ENCODE measurements around the gene ARPP19. TPM values are rescaled to one million over a fixed set of nuclear protein-coding genes. Genes with fewer than 3 reads are reported as not detected.

The ARPP19 gene
- total and polyA plus RNA-seq, 7 donors, result 134 to 374 (median 256) TPM

GRCh38 chr15:52505151-52505550, 63.7 kb downstream of the ARPP19 start:
- no peaks in the 10 kb centered on the region for H3K27me3 ChIP-seq (ENCODE audit: insufficient read depth in 3 of 3, low read length in 2 of 3)
- no peak overlapping the region for H3K27ac ChIP-seq
- DNase-seq (peak; percentile 38 to 66), ATAC-seq (peak in 3 of 4 donors; percentile 32 to 65 (median 51))
- H3K4me1 ChIP-seq, result peaks cover 29% of the 10 kb centered on the region
- intact Hi-C loops (cut with DNase I), result no loop called here
- H3K36me3 ChIP-seq (ENCODE audit: insufficient read depth in 1 of 2, low read depth in 1 of 2), result no peaks in the 10 kb centered on the region
- H3K4me3 ChIP-seq, result no peak overlapping the region
- no peaks in the 10 kb centered on the region for H3K9me3 ChIP-seq
- 83 to 86% (median 85%) methylated on average over 6 of the region's 6 CpGs for WGBS, 3 donors
- TF ChIP-seq, protein P1, sequence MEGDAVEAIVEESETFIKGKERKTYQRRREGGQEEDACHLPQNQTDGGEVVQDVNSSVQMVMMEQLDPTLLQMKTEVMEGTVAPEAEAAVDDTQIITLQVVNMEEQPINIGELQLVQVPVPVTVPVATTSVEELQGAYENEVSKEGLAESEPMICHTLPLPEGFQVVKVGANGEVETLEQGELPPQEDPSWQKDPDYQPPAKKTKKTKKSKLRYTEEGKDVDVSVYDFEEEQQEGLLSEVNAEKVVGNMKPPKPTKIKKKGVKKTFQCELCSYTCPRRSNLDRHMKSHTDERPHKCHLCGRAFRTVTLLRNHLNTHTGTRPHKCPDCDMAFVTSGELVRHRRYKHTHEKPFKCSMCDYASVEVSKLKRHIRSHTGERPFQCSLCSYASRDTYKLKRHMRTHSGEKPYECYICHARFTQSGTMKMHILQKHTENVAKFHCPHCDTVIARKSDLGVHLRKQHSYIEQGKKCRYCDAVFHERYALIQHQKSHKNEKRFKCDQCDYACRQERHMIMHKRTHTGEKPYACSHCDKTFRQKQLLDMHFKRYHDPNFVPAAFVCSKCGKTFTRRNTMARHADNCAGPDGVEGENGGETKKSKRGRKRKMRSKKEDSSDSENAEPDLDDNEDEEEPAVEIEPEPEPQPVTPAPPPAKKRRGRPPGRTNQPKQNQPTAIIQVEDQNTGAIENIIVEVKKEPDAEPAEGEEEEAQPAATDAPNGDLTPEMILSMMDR (IDR thresholded peaks at IDR 0.05), result no peak

GRCh38 chr15:52503788-52504496, 64.9 kb downstream of the ARPP19 start:
- 81 to 94% (median 90%) methylated on average over 5 of the region's 5 CpGs for WGBS, 3 donors
- Histone ChIP-seq H3K36me3 (ENCODE audit: insufficient read depth in 1 of 2, low read depth in 1 of 2) (no peaks in the 10 kb centered on the region), H3K4me1 (peaks cover 17% of the 10 kb centered on the region), H3K9me3 (no peaks in the 10 kb centered on the region), H3K4me3 (no peak overlapping the region), H3K27me3 (ENCODE audit: insufficient read depth in 3 of 3, low read length in 2 of 3) (no peaks in the 10 kb centered on the region), H3K27ac (no peak overlapping the region)
- intact Hi-C loops (cut with DNase I), result no loop called here
- TF ChIP-seq, protein P1 (IDR thresholded peaks at IDR 0.05), result no peak
- ATAC-seq, result peak in 1 of 4 donors; percentile 44
- DNase-seq, result no peak

DNA sequence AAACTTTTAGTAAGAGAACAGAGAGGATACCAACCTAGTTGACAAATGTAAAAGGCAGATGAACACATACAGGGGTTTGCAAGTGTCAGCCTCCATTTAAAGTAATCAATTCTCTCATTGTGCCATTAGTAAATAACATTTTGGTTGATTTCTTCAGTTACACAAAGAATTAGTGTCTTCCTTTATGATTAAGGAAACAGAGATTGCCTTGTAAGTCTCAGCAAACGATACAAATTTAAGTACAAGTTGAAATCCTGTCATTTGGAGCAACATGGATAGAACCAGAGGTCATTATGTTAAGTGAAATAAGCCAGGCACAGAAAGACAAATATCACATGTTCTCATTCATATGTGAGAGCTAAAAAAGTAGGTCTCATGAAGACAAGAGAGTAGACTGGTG, 66.2 kb downstream of the ARPP19 start:
- ATAC-seq, result no peak
- intact Hi-C loops (cut with DNase I), result no loop called here
- H3K36me3 ChIP-seq (ENCODE audit: insufficient read depth in 1 of 2, low read depth in 1 of 2), result no peaks in the 10 kb centered on the region
- no peaks in the 10 kb centered on the region for H3K27me3 ChIP-seq (ENCODE audit: insufficient read depth in 3 of 3, low read length in 2 of 3)
- no peaks in the 10 kb centered on the region for H3K9me3 ChIP-seq
- no peak for DNase-seq
- H3K4me3 ChIP-seq, result no peak overlapping the region
- TF ChIP-seq, protein P1 (IDR thresholded peaks at IDR 0.05), result no peak
- 85 to 92% (median 86%) methylated on average over 1 of the region's 1 CpG for WGBS, 3 donors
- peaks cover 6% of the 10 kb centered on the region for H3K4me1 ChIP-seq
- H3K27ac ChIP-seq, result no peak overlapping the region

DNA sequence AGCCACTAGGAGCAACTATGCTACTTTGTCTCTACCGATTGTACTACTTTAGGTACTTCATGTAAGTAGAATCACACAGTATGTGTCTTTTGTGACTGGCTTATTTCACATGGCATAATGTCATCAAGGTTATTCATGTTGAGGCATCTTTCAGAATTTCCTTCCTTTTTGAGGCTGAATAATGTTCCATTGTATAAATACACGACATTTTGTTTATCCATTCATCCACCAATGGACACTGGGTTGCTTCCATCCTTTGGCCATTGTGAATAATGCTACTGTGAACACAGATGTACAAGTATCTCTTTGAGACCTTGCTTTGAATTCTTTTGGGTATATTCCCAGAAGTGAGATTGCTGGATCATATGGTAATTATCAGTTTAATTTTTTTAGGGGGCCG, 69.3 kb downstream of the ARPP19 start:
- H3K27ac ChIP-seq, result no peak overlapping the region
- H3K36me3 ChIP-seq (ENCODE audit: insufficient read depth in 1 of 2, low read depth in 1 of 2), result no peaks in the 10 kb centered on the region
- TF ChIP-seq, protein P1 (IDR thresholded peaks at IDR 0.05), result no peak
- intact Hi-C loops (cut with DNase I), result no loop called here
- H3K4me1 ChIP-seq, result peaks cover 14% of the 10 kb centered on the region
- no peak for DNase-seq
- H3K27me3 ChIP-seq (ENCODE audit: insufficient read depth in 3 of 3, low read length in 2 of 3), result no peaks in the 10 kb centered on the region
- ATAC-seq, result no peak
- H3K9me3 ChIP-seq, result no peaks in the 10 kb centered on the region
- H3K4me3 ChIP-seq, result no peak overlapping the region
- WGBS, 3 donors, result 84 to 90% (median 85%) methylated on average over 3 of the region's 3 CpGs

GRCh38 chr15:52498706-52499105, 70.1 kb downstream of the ARPP19 start:
- intact Hi-C loops (cut with DNase I), result no loop called here
- ATAC-seq (no peak), DNase-seq (no peak)
- TF ChIP-seq, protein P1 (IDR thresholded peaks at IDR 0.05), result no peak
- Histone ChIP-seq H3K27me3 (ENCODE audit: insufficient read depth in 3 of 3, low read length in 2 of 3) (no peaks in the 10 kb centered on the region), H3K4me1 (peaks cover 14% of the 10 kb centered on the region), H3K9me3 (no peaks in the 10 kb centered on the region), H3K27ac (no peak overlapping the region), H3K36me3 (ENCODE audit: insufficient read depth in 1 of 2, low read depth in 1 of 2) (no peaks in the 10 kb centered on the region), H3K4me3 (no peak overlapping the region)

All from psoas muscle (tissue), 8 donors.